Right atrium auricular region (tissue), 2 donors: ENCODE data around the gene A4GNT. TPM values are rescaled to one million over a fixed set of nuclear protein-coding genes. Genes with fewer than 3 reads are reported as not detected.
"Not testable (repeated sequence)": the region's sequence is repeated elsewhere in the genome, so short reads cannot be mapped to it uniquely, and the experiment has no call there.

Source experiments
- DNase-seq: peaks from one replicate; pipeline ENCODE4 v3.0.0-alpha.2; 2019; ENCODE audit warnings: low spot score
- H3K27ac ChIP-seq, 2 donors: fragments of 200-600 bp; sonication (generic); 1 replicate in 1 of 2; 2 replicates in 1 of 2; pipeline ENCODE4 v1.5.1; 2016 to 2019
- H3K27me3 ChIP-seq, 2 donors: fragments of 200-600 bp; sonication (generic); one replicate each; pipeline versions ENCODE4 v1.5.1 to v1.6.0; 2017 to 2019
- H3K36me3 ChIP-seq: fragments of 200-600 bp; sonication (generic); one replicate; pipeline ENCODE4 v1.5.1; 2016
- H3K4me1 ChIP-seq, 2 donors: fragments of 200-600 bp; sonication (generic); one replicate each; pipeline versions ENCODE4 v1.5.1 to v1.6.0; 2017 to 2019
- H3K4me3 ChIP-seq, 2 donors: fragments of 200-600 bp; sonication (generic); 1 replicate in 1 of 2; 2 replicates in 1 of 2; pipeline ENCODE4 v1.5.1; 2017 to 2019; ENCODE audit warnings: mild to moderate bottlenecking in 1 of 2, moderate library complexity in 1 of 2
- H3K9me3 ChIP-seq, 2 donors: fragments of 200-600 bp; sonication (generic); one replicate each; pipeline ENCODE4 v1.5.1; 2019
- total RNA-seq, 2 donors: library from RNA; depleted of rRNA; stranded (reverse); fragments of >200 nt; gene quantifications; one replicate each; pipeline ENCODE4 v1.1.0, GENCODE V29; 2016
- TF ChIP-seq, protein P1 (sequence below), 2 donors: fragments of 200-600 bp; sonication (generic); IDR thresholded peaks; one replicate each; pipeline ENCODE4 v1.5.1; 2019; ENCODE audit warnings: antibody characterized with exemption in 2 of 2

Gene A4GNT
- total RNA-seq, 2 donors from 2014 or later = not detected

GRCh38 chr3:138092023-138092422, 40.2 kb downstream of the A4GNT start:
- DNase-seq = no peak
- H3K9me3 ChIP-seq = peaks cover 0 to 3% of the 10 kb centered on the region in 2 donors
- H3K36me3 ChIP-seq = peaks cover 32% of the 10 kb centered on the region
- H3K4me1 ChIP-seq = no peaks in the 10 kb centered on the region
- TF ChIP-seq, protein P1, sequence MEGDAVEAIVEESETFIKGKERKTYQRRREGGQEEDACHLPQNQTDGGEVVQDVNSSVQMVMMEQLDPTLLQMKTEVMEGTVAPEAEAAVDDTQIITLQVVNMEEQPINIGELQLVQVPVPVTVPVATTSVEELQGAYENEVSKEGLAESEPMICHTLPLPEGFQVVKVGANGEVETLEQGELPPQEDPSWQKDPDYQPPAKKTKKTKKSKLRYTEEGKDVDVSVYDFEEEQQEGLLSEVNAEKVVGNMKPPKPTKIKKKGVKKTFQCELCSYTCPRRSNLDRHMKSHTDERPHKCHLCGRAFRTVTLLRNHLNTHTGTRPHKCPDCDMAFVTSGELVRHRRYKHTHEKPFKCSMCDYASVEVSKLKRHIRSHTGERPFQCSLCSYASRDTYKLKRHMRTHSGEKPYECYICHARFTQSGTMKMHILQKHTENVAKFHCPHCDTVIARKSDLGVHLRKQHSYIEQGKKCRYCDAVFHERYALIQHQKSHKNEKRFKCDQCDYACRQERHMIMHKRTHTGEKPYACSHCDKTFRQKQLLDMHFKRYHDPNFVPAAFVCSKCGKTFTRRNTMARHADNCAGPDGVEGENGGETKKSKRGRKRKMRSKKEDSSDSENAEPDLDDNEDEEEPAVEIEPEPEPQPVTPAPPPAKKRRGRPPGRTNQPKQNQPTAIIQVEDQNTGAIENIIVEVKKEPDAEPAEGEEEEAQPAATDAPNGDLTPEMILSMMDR (IDR thresholded peaks at IDR 0.05) = no peak
- no peaks in the 10 kb centered on the region for H3K27me3 ChIP-seq
- H3K27ac ChIP-seq = no peak overlapping the region
- no peak overlapping the region for H3K4me3 ChIP-seq

DNA sequence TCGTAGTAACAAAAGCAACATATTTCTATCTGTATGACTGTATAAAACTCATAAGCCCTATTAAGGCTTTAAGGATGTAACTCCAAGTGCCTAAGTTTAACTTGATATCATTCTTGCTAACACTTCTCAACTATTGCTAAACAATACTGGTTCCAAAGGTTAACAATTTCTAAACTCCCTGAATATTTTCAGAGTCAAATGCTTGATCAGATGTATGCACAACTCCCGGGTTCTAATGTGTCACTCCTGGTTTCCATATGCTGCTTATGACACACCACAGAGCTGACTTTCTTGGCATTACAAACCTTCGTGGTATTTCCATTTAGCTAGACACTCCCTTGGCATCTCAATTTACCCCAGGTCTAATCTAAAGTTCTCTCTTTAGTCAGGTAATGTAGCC, 43.1 kb downstream of the A4GNT start:
- Histone ChIP-seq H3K36me3 (peaks cover 33% of the 10 kb centered on the region), H3K27ac (no peak overlapping the region)

DNA sequence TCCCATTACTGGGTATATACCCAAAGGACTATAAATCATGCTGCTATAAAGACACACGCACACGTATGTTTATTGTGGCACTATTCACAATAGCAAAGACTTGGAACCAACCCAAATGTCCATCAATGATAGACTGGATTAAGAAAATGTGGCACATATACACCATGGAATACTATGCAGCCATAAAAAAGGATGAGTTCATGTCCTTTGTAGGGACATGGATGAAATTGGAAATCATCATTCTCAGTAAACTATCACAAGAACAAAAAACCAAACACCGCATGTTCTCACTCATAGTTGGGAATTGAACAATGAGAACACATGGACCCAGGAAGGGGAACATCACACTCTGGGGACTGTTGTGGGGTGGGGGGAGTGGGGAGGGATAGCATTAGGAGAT, 46.4 kb downstream of the A4GNT start:
- H3K36me3 ChIP-seq = peaks cover 33% of the 10 kb centered on the region
- H3K4me3 ChIP-seq, H3K9me3 ChIP-seq, H3K27me3 ChIP-seq, H3K4me1 ChIP-seq, DNase-seq, H3K27ac ChIP-seq: not testable (repeated sequence)

More for the DNA sequence above, 43.1 kb downstream of the A4GNT start:
- Histone ChIP-seq H3K4me3 (no peak overlapping the region), H3K9me3 (peaks cover 0 to 3% of the 10 kb centered on the region in 2 donors), H3K27me3 (no peaks in the 10 kb centered on the region), H3K4me1 (no peaks in the 10 kb centered on the region)
- TF ChIP-seq, protein P1 (IDR thresholded peaks at IDR 0.05) = no peak
- no peak for DNase-seq

GRCh38 chr3:138084196-138084595, 48.0 kb downstream of the A4GNT start:
- Histone ChIP-seq H3K9me3 (no peaks in the 10 kb centered on the region), H3K4me3 (no peak overlapping the region), H3K4me1 (no peaks in the 10 kb centered on the region), H3K36me3 (peaks cover 33% of the 10 kb centered on the region), H3K27ac (no peak overlapping the region), H3K27me3 (no peaks in the 10 kb centered on the region)
- TF ChIP-seq, protein P1 (IDR thresholded peaks at IDR 0.05) = no peak
- no peak for DNase-seq

- Histone ChIP-seq H3K27me3 (no peaks in the 10 kb centered on the region), H3K36me3 (peaks cover 32% of the 10 kb centered on the region), H3K4me3 (no peak overlapping the region), H3K4me1 (no peaks in the 10 kb centered on the region), H3K27ac (peak overlapping the region in 1 of 2 donors; percentile 72), H3K9me3 (no peaks in the 10 kb centered on the region)
- no peak for DNase-seq
- TF ChIP-seq, protein P1 (IDR thresholded peaks at IDR 0.05) = no peak
These were observed 49.2 kb downstream of the A4GNT start for GRCh38 chr3:138082992-138083386.

GRCh38 chr3:138082085-138082991, 49.9 kb downstream of the A4GNT start:
- H3K36me3 ChIP-seq = peaks cover 32% of the 10 kb centered on the region
- H3K27me3 ChIP-seq = no peaks in the 10 kb centered on the region
- H3K9me3 ChIP-seq = no peaks in the 10 kb centered on the region
- TF ChIP-seq, protein P1 (IDR thresholded peaks at IDR 0.05) = no peak
- no peak overlapping the region for H3K4me3 ChIP-seq
- DNase-seq = peak; percentile 62
- H3K4me1 ChIP-seq = no peaks in the 10 kb centered on the region
- peak overlapping the region in 1 of 2 donors; percentile 72 for H3K27ac ChIP-seq
